HG03469 (cell line): ENCODE data around the gene TGFB2.

Experiments used
- ATAC-seq: cut with Tn5 transposase; IDR thresholded peaks from one replicate; pipeline ENCODE4 v1.9.1; 2021; ENCODE audit warnings: mild to moderate bottlenecking, moderate library complexity, moderate number of reproducible peaks; ENCODE audit not compliant: unreplicated experiment

Gene TGFB2

DNA sequence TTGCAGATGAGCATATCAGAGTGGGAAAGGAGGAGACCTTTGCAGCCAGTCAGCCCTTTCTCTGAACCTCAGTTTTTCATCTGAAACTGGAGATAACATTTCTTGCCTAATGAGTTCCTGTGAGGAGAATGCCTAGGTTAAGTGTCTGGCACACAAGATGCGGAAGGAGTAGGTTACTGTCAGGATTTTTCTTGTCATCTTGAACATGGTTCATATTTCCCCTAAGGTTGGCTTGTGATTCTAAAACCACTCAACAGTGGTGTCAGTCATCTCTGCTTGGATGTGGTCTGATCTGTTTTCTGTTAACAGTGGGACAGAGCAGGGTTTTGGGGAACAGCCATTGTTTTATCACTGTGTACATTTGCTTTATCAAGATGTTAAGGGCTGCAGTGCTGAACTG lies 70.6 kb downstream of the TGFB2 start:
- no peak for ATAC-seq

DNA sequence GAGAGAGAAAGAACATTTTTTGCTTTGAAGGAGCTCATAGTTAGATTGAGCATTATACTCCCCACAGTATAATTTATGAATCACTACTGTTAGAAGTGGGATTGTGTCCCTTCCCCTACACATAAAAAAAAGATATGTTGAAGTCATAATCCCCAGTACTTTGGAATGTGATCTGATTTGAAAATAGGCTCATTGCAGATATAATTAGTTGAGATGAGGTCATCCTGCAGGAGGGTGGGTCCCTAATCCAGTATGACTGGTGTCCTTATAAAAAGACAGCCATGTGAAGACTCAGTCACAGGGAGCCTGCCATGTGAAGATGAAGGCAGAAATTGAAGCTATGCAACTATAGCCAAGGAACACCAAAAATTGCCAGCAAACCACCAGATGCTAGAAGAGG lies 76.4 kb downstream of the TGFB2 start:
- no peak for ATAC-seq

DNA sequence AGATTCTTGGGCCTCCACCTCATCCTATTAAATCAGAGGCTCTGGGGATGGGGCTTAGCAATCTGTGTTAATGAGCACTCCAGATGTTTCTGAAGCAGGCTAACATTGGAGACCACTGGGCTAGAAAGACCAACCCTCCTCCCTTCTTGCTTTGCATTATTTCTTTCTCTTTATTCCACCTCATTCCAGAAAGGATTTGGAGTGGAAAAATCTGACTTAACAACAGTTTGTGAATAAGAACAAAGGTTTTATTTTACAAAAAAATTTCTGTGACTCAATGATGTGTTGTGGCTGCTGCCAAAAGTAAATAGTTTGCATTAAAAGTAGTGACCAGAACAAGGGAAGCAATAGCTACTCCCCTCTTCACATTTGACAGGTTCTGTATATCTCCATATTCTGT lies 79.4 kb downstream of the TGFB2 start:
- no peak for ATAC-seq

DNA sequence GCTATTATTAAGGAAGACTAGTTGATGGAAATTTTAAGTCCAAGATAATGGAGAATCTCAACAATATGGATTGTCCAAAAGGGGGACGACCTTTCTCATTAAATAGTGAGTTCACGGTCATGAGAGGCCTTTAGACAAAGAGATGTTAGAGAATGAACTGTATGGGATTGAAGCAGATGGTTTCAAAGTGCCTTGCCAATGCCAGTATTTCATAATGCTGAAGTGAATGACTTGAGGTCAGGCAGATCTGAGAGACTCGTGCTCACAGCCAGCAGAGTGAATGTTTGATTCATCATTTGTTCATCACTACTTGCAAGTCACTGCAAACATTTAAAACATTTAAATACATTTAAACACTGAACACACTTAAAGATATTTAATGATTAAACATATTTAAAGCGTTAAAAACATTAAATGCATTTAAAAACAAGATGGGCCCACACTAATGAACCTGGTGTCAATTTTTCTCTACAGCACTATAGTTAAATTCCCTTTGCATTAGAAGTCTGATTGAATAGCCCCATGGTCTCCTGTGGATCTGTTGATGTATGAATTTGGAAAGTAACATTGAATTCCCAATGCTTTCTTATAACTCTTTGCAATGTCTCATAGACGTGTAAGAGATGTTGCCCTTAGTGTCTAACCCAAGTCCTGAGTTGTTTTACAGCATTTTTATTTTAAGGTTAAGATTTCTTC lies 80.7 kb downstream of the TGFB2 start:
- ATAC-seq = no peak

DNA sequence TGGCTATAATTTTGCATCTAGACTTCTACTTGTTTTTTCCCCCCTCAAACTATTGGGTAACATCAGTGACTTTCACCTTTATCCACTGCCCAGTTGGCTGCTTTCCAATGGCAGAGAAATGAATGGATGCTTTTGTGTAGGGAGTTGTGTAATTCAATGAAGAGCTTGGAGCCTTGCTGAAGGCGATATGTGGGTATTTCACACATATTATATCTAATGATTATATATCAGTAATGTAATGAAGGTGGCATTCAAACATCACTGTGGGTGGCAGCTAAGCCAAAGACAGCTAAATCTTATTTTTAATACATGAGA lies 81.2 kb downstream of the TGFB2 start:
- no peak for ATAC-seq

DNA sequence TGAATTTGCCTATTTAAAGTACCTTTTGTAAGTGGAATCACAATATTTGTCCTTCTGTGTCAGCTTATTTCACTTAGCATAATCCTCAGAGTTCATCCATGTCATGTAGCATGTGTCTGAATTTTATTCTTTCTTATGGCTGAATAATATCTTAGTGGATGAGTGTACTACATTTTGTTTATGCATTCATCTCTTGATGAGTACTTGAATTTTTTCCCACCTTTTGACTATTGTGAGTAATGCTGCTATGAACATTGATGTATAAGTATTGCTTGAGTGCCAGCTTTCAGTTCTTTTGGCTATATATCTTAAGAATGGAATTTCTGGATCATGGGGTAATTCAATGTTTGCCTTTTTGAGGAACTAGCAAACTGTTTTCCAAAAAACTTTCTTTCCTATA lies 84.2 kb downstream of the TGFB2 start:
- ATAC-seq = no peak

DNA sequence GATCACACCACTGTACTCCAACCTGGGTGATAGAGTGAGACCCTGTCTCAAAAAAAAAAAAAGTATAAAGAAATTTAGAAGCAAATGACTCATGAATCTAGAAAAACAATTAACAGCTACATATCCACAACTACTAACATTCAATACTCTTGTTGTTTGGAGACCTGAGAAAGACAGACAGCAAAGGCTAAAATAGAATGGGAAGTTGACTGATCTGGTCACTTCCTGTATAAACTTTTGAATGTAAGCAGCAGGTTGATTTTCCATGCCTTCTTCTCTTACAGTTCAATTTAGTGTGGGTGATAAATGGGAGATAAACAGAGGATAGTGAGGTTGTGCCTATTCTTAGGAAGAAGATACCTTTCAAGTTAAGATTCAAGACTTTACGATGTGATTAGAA lies 85.2 kb downstream of the TGFB2 start:
- ATAC-seq = no peak

DNA sequence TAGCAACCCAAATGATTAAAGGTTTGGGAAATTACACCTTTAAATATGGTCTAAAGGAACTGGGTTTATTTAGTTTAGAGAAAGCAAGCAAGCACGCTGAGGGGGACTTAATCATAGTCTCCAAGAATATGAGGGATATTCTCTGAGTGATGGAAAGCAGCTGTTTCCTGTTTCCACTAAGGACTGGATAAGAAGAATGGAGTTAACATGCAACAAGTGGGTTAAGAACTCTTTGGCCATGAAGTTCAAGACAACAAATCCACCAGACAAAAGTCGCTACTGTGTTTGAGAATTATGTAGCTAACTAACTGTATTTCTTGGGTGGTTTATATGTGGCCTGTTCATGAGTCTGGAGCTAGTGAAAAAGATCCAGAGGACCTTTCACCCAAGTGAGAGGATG lies 85.7 kb downstream of the TGFB2 start:
- ATAC-seq = no peak

DNA sequence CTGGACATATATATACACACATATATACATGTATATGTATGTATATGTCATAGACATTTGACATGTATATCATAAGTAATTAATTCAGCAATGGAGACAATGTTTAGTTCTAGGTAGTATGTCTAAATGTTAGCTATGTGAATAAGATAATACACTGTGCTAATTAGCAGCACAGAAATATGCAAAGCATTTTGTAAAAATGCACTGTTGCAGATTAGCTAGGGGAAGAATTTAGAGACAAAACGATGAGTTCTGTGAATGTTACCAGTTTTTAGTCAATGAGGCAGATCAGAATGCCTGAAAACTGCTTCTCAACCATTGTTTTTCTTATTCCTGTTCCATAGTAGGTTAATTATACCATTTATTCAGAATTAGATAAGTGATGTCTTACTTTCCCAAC lies 86.3 kb downstream of the TGFB2 start:
- no peak for ATAC-seq

DNA sequence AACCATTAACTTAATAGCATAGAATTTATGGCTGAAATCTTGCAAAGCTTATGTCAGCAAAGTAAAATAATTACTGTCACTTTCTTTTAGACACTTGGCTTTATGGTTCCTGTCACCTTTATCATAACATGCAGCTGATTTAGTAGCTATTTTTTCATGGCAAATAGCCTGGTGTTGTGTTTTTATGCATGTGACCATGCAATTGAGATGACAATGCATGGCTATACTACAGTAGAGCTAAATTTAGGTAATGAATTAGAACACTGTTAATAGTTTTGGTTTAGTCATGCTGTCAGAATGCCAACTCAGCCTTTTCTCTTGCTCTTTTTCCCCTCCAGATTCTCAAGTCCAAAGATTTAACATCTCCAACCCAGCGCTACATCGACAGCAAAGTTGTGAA lies 88.6 kb downstream of the TGFB2 start:
- no peak for ATAC-seq

DNA sequence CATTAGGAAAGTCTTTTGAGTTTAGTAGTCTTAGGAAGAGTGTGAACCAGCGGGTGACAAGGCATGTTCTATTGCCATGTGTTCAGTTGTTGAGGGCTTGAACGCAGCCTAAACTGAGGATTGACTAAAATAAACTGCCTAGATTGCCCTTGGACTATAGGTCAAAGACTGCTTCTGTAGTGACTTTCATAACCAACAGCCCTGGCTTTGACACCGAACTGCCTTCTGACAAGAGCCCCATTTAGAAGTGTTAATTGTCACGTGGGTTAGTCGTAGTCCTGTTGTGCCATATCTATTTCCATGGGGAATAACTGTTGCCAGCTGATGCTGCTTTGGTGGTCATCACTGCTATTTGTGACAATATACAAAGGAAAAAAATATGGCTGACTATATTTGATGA lies 90.4 kb downstream of the TGFB2 start:
- no peak for ATAC-seq

DNA sequence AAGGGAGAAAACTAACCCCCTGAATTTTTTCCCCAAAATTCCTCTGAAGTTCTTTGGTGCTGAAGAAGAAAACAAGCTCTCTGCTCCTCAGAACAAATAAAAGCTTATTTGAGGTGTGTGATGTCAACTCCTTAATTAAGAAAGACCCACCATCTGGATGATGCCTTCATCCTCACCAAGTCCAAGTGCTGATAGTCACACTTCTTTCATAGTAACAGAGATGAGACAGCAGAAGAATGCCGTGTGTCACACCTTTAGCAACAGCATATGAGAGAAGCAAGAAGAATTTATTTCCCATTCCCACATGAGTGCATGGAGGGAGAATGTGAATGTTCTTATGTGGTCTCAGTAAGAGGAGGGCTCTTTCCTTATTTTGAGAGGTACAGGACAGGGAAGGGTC lies 91.2 kb downstream of the TGFB2 start:
- no peak for ATAC-seq

DNA sequence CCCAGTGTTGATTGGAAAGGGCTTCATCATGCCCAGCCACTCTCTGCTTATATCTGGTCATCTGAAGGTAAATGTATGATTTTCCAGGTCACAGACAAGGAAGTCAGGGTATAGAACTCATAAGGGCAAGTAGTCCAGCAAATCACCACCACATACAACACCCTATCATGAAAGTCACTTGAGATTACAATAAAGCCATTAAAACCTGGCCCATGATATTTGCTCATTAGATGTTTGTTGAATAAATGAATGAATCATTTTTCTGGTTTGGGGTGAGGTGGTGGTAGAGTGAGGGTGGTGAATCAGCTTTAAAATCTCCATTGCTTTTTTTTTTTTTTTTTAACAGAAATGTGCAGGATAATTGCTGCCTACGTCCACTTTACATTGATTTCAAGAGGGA lies 91.9 kb downstream of the TGFB2 start:
- ATAC-seq = no peak

DNA sequence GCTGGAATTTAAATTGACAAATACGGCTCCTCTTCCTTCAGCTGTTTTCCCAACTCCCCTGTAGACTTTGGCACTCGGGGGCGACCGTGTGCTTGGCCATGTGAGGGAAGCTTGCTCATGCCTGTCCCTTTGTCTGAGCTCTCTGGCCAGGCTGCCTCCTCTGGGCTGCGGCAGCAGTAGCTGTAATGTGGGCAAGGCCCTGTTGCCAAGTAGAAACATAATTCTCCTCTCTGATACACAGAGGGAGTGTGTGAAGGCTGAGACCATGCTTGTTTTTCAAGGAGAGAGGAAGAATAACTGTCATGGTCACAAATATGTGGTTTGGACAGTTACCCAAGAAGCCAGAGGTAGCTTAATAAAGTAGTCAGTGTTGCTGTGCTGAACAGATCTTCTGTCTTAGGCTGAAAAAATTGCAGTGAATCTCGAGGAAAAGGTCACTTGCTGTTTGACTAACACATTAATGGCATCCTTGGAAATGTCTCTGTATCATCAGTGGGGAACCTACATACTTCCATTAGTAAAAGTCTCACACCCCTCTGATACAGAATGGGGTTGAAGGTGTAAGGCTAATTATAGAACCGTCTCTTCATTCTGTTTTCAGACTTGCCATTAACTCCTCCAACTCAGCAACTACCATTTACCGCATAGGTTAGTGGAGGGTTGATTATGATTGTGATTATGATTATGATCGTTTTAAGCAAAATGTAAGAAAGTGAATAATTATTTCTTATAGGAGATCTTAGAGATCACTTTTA lies 94.6 kb downstream of the TGFB2 start:
- no peak for ATAC-seq

DNA sequence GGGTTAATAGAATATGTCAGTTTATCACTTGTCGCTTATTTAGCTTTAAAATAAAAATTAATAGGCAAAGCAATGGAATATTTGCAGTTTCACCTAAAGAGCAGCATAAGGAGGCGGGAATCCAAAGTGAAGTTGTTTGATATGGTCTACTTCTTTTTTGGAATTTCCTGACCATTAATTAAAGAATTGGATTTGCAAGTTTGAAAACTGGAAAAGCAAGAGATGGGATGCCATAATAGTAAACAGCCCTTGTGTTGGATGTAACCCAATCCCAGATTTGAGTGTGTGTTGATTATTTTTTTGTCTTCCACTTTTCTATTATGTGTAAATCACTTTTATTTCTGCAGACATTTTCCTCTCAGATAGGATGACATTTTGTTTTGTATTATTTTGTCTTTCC lies 98.1 kb downstream of the TGFB2 start:
- no peak for ATAC-seq

DNA sequence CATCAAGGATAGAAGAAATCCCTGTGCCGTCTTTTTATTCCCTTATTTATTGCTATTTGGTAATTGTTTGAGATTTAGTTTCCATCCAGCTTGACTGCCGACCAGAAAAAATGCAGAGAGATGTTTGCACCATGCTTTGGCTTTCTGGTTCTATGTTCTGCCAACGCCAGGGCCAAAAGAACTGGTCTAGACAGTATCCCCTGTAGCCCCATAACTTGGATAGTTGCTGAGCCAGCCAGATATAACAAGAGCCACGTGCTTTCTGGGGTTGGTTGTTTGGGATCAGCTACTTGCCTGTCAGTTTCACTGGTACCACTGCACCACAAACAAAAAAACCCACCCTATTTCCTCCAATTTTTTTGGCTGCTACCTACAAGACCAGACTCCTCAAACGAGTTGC lies 99.0 kb downstream of the TGFB2 start:
- no peak for ATAC-seq

DNA sequence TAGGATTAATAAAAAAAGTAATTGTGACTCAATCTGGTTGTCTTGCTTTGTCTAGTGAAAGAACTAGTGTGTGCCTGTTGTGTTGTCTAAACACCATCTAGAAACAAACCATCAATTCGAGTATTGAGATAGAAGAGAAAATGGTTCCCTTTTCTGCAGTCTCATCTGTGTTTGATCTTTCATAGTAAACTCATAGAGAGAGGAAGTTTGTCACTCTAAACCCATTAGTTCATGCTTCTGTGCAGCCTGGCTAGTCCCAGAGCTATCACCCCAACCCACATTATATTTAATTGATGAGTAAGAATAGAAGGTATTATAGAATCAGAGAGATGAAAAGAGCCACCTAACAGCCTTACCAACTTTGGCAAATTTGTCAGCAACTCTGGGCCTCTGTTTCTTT lies 99.5 kb downstream of the TGFB2 start:
- no peak for ATAC-seq

DNA sequence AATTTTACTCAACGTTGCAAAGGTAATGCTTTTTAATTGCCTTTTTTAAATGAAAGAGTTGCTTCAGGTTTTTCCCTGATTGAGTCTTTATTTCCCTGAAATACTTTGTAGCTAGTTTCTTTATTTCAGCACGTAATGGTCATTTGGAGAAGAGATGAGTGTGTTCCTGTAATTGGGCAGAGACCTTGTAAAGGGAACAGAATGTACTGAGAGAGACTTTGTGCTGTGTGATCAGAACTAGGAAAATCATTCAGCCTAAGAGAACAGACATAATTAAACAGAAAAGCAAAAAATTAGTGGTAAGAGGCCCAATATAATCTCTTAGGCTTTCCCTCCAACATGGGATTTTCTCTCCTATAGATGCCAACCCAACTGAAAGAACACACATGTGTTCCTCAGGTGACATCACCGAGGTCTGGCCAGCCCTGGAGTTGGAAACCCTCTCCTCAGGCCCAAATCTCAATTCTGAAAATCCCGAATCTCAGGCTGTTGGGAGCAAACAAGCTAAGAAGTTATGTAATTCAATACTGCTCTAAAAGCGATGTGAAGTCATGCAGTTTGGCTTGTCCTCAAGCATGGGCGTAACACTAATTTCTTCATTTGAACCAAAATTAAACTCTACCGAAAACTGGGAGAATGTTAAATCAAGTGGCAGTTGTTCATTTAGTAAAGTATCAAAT lies 102.0 kb downstream of the TGFB2 start:
- no peak for ATAC-seq

DNA sequence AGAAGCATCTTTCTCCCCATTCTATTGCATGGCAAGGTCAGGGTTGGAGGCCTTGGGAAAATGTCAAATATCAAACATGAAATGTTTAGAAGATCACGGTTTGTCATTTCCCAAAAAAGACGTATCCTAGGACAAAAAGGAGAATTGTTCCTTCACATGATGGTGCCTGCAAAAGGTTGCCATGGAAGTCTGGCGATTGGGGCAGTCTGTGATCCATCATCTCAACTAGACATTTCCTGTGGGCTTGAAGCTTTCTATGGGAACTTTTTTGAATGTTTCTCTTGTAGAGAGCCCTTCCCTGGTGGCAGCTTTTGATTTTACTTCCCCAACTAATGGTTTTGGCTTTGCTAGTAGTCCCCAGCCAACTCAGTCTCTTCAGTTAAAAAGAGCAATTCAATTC lies 106.3 kb downstream of the TGFB2 start:
- no peak for ATAC-seq

DNA sequence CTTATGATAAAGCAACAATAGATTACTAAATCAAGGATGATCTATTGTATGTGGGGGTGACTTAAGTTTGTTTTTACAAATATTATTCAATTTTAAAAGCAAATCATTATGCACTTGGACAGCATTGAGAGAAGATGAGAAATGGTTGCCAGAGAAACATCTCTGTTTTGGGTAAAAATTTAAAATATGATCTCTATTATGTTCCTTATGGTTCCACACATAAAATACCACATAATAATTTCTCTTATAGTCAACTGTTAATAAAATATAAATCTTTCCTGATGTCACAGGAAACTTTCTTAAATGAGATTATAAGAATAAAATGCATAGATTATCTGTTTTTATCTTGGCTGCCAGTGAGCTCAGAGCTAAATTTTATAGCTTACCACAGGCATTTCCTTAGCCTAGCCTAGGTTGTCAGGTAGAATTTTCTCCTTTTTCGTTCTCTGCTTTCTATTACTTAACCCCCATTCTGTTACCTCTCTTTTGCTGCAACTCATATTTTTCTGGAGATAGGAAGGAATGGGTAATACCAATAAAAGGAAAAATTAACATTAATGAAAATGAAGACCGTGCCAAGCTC lies 109.7 kb downstream of the TGFB2 start:
- ATAC-seq = no peak

DNA sequence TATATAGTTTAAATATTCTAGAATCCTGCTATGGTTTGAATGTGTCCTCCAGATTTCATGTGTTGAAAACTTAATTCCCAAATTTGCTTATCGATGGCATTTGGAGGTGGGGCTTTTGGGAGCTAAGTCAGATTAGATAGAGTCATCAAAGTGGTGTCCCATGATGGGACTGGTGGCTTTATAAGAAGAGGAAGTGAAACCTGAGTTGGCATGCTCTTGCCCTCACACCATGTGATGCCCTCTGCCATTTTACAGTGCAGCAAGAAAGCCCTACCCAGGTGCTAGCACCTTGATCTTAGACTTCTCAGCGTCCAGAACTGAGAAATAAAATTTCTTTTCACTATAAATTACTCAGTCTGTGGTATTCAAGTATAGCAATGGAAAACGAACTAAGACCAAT lies 111.3 kb downstream of the TGFB2 start:
- ATAC-seq = peak; percentile 41

DNA sequence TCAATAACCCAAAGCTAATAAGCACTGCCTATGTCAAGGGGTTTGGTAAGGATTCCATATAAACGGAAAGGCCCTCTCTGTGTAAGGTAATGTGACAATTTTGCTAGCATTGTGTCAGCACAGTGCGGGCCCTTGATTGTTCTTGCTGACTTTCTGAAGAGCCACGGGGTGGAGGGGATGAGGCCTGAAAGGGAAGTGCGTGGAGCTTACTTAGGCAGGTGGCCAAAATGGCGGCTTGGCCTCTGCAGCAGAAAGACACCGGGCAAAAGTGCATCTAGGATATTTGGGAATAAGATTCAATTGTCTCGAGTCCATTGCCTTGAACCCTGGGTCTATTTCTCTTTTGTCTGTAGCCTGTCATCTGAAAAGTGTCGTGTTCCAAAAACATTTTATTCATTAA lies 114.3 kb downstream of the TGFB2 start:
- no peak for ATAC-seq
